ENCODE measurements around the gene CD55. TPM values are rescaled to one million over a fixed set of nuclear protein-coding genes. Genes with fewer than 3 reads are reported as not detected.

The CD55 gene
- total RNA-seq, 1 experiment from 2014 or later, result 159 TPM

GRCh38 chr1:207306023-207306422 lies 15.5 kb upstream of the CD55 start:
- Mint-ChIP-seq H3K4me1 (ENCODE audit: insufficient read depth, unreplicated experiment) (peaks cover 34% of the 10 kb centered on the region), H3K27me3 (ENCODE audit: insufficient read depth, unreplicated experiment) (no peaks in the 10 kb centered on the region), H3K9me3 (ENCODE audit: unreplicated experiment) (peaks cover 13% of the 10 kb centered on the region), H3K36me3 (ENCODE audit: insufficient read depth, unreplicated experiment) (no peaks in the 10 kb centered on the region), H3K4me3 (ENCODE audit: unreplicated experiment) (no peak overlapping the region), H3K27ac (ENCODE audit: low read depth, unreplicated experiment) (no peak overlapping the region)
- intact Hi-C loops (cut with micrococcal nuclease), result no loop called here
- no peak for DNase-seq (ENCODE audit: unreplicated experiment)
- TF ChIP-seq CTCF (IDR thresholded peaks at IDR 0.05; ENCODE audit: unreplicated experiment), result no peak
- ChIA-PET CTCF (interaction anchor here (0.9 to 1.1 kb wide), 2 partner anchors 13 to 15 kb away, joined by 3 read pairs; partner anchors contain the start of gene CD55), POLR2A (interaction anchor here (0.6 to 4.6 kb wide), 6 partner anchors 11 to 272 kb away, joined by 3 to 37 read pairs (median 4); partner anchors contain the start of gene CD55)
- no TSS peak for BruUV-seq (replicated peaks)

- ChIA-PET CTCF (interaction anchor here (0.9 kb wide), 1 partner anchor 13 kb away, joined by 3 read pairs; no protein-coding TSS in a partner anchor), POLR2A (interaction anchor here (0.6 to 4.6 kb wide), 6 partner anchors 10 to 271 kb away, joined by 3 to 37 read pairs (median 3); partner anchors contain the start of gene CD55)
- peaks cover 34% of the 10 kb centered on the region for H3K4me1 Mint-ChIP-seq (ENCODE audit: insufficient read depth, unreplicated experiment)
- H3K36me3 Mint-ChIP-seq (ENCODE audit: insufficient read depth, unreplicated experiment), result no peaks in the 10 kb centered on the region
- no peak for TF ChIP-seq CTCF (IDR thresholded peaks at IDR 0.05; ENCODE audit: unreplicated experiment)
- H3K4me3 Mint-ChIP-seq (ENCODE audit: unreplicated experiment), result no peak overlapping the region
- no peak overlapping the region for H3K27ac Mint-ChIP-seq (ENCODE audit: low read depth, unreplicated experiment)
- no peaks in the 10 kb centered on the region for H3K27me3 Mint-ChIP-seq (ENCODE audit: insufficient read depth, unreplicated experiment)
- no TSS peak for BruUV-seq (replicated peaks)
- peaks cover 13% of the 10 kb centered on the region for H3K9me3 Mint-ChIP-seq (ENCODE audit: unreplicated experiment)
- DNase-seq (ENCODE audit: unreplicated experiment), result no peak
- intact Hi-C loops (cut with micrococcal nuclease), result no loop called here
Measured at GRCh38 chr1:207306603-207307002, 14.9 kb upstream of the CD55 start.

GRCh38 chr1:207308451-207309190 lies 12.9 kb upstream of the CD55 start:
- TF ChIP-seq CTCF (IDR thresholded peaks at IDR 0.05; ENCODE audit: unreplicated experiment), result no peak
- intact Hi-C loops (cut with micrococcal nuclease), result no loop called here
- POLR2A ChIA-PET, result interaction anchor here (0.5 to 4.6 kb wide), 7 partner anchors 8 to 78 kb away, joined by 4 to 155 read pairs (median 9); partner anchors contain the start of gene CD55
- no peaks in the 10 kb centered on the region for H3K9me3 Mint-ChIP-seq (ENCODE audit: unreplicated experiment)
- H3K27me3 Mint-ChIP-seq (ENCODE audit: insufficient read depth, unreplicated experiment), result no peaks in the 10 kb centered on the region
- no peaks in the 10 kb centered on the region for H3K36me3 Mint-ChIP-seq (ENCODE audit: insufficient read depth, unreplicated experiment)
- no peak overlapping the region for H3K4me3 Mint-ChIP-seq (ENCODE audit: unreplicated experiment)
- CTCF ChIA-PET, result interaction anchor here (0.6 to 1.5 kb wide), 4 partner anchors 10 to 233 kb away, joined by 3 to 13 read pairs (median 4); partner anchors contain the start of gene CD55
- peaks cover 24% of the 10 kb centered on the region for H3K4me1 Mint-ChIP-seq (ENCODE audit: insufficient read depth, unreplicated experiment)
- no TSS peak for BruUV-seq (replicated peaks)
- H3K27ac Mint-ChIP-seq (ENCODE audit: low read depth, unreplicated experiment), result peak overlapping the region; percentile 49
- DNase-seq (ENCODE audit: unreplicated experiment), result no peak

GRCh38 chr1:207309745-207310273 lies 11.7 kb upstream of the CD55 start:
- H3K27me3 Mint-ChIP-seq (ENCODE audit: insufficient read depth, unreplicated experiment), result no peaks in the 10 kb centered on the region
- H3K27ac Mint-ChIP-seq (ENCODE audit: low read depth, unreplicated experiment), result peak overlapping the region; percentile 93
- TF ChIP-seq CTCF (IDR thresholded peaks at IDR 0.05; ENCODE audit: unreplicated experiment), result no peak
- intact Hi-C loops (cut with micrococcal nuclease), result no loop called here
- H3K9me3 Mint-ChIP-seq (ENCODE audit: unreplicated experiment), result no peaks in the 10 kb centered on the region
- DNase-seq (ENCODE audit: unreplicated experiment), result peak; percentile 91
- ChIA-PET CTCF (interaction anchor here (0.6 to 1.5 kb wide), 8 partner anchors 9 to 501 kb away, joined by 3 to 13 read pairs (median 3); partner anchors contain the start of gene CD55), POLR2A (interaction anchor here (0.6 to 4.6 kb wide), 29 partner anchors 9 to 525 kb away, joined by 3 to 155 read pairs (median 4); partner anchors contain the start of genes C1orf116, C4BPB, CD55 and PFKFB2)
- BruUV-seq (replicated peaks), result TSS peak; percentile 93
- peak overlapping the region; percentile 61 for H3K4me3 Mint-ChIP-seq (ENCODE audit: unreplicated experiment)
- H3K4me1 Mint-ChIP-seq (ENCODE audit: insufficient read depth, unreplicated experiment), result peaks cover 24% of the 10 kb centered on the region
- no peaks in the 10 kb centered on the region for H3K36me3 Mint-ChIP-seq (ENCODE audit: insufficient read depth, unreplicated experiment)

All from MCF 10A (cell line).